GM12872 (cell line): ENCODE data around the gene PIP4K2C.

Experiments used
- TF ChIP-seq, protein P1 (sequence below): IDR thresholded peaks from 3 replicates; pipeline ENCODE4 v1.5.1; 2011; ENCODE audit warnings: low read depth, mild to moderate bottlenecking, low read length, moderate library complexity; ENCODE audit not compliant: insufficient read depth

PIP4K2C gene

DNA sequence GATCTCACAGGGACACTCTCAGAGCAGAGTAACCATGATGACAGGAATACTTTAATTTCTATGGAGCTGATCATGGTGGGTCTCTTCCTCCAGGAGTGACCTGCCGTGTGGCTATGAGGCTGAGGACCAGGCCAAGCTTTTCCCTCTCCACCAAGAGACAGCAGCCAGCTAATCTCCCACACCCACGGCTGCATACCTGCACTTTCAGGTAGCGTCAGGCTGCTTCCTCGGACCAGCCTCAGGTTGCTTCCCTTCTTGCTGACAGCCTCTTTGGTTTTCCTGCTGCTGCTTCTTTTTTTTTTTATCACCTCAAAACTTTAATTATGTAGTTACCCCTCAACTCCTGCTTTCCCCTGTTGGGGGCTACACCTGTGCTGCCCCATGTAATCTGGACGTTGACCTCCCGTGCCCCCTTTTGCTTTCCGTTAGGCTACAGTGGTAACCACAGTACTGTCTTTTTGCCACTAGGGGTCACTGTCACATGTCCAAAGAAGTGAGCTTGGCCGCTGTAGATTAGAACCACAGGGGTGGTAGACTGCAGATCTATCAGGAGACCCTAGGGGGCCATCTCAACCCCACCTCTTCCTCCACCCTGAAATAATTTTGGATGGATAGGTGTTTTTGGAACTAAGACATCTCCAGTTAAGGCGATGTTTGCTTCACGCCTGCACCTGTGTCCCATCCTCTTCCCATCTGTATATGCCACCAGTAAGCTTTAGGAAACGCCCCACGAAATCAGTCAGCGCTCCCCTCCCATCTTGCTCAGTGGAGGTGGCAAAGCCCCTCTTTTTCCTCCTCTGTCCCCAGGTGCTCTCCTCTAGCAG lies 7.8 kb upstream of the PIP4K2C start:
- TF ChIP-seq, protein P1, sequence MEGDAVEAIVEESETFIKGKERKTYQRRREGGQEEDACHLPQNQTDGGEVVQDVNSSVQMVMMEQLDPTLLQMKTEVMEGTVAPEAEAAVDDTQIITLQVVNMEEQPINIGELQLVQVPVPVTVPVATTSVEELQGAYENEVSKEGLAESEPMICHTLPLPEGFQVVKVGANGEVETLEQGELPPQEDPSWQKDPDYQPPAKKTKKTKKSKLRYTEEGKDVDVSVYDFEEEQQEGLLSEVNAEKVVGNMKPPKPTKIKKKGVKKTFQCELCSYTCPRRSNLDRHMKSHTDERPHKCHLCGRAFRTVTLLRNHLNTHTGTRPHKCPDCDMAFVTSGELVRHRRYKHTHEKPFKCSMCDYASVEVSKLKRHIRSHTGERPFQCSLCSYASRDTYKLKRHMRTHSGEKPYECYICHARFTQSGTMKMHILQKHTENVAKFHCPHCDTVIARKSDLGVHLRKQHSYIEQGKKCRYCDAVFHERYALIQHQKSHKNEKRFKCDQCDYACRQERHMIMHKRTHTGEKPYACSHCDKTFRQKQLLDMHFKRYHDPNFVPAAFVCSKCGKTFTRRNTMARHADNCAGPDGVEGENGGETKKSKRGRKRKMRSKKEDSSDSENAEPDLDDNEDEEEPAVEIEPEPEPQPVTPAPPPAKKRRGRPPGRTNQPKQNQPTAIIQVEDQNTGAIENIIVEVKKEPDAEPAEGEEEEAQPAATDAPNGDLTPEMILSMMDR, result peak; percentile 90

DNA sequence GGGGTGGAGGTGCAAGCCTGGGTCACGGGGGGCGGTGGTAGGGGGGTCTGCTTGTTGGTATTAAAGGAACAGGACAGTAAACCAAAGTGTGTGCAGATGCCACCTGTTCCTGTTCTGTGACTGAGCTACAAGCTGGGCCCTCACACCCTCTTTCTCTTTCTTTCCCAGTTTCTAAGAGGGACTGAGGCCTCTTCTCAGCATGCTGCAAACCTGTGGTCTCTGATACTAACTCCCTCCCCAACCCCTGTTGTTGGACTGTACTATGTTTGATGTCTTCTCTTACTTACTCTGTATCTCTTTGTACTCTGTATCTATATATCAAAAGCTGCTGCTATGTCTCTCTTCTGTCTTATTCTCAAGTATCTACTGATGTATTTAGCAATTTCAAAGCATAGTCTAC lies 6.9 kb upstream of the PIP4K2C start:
- TF ChIP-seq, protein P1, result no peak

DNA sequence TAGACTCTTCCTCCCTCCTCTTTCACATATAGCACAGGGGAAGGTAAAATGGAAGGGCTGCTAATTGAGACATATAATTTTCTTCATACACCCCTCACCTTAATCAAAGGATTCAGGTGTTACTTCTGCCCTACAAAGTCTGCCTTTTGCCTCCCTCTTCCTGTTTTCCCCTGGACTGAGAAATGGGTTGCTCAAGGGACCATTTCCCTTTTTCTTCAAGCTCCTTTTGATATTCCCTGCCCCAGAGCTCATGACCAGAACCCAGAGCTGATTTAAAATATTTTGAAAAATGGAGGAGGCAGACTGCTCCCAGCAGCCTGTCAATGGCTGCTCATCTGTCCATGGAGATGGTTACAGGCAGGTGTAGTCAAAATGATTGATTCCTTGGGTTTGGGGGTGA lies 6.3 kb upstream of the PIP4K2C start:
- TF ChIP-seq, protein P1, result no peak

DNA sequence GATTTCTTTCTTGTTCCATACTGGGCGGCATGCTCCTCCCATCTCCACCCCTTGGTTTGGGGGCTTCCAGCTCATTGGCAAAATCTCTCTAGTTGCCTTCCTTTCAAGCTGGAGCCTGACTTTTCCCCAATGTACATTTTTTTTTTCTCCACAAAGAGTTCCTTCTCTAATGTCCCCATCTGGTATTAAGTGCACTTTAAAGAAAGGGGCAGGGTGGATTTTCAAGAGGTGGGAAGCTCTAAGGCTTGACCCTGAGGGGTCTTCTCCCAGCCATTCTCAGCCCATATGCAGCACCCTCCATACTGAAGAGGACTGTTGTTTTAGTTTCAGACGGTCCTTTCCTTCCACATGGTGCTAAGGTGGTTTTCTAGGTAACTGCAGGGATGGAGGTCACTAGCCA lies 5.8 kb upstream of the PIP4K2C start:
- TF ChIP-seq, protein P1, result no peak

DNA sequence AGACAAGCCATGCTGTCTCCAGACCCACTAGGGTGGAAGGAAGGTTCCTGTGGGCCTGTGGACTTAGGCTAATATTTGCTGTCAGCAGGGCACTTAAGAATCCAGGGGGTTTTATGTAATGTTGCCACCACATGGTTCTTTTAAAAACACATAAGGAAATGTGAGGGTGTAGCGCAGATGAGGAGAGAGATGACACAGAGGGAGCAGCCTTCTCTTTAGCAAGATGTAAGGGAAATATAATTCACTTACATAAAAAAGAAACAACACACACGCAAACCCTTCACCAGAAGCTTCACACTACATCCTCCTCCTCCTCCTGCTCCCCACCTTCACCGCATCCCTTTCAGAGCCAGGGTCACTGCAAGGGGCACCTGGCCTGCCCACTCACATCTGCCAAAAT lies 4.9 kb upstream of the PIP4K2C start:
- TF ChIP-seq, protein P1, result no peak

DNA sequence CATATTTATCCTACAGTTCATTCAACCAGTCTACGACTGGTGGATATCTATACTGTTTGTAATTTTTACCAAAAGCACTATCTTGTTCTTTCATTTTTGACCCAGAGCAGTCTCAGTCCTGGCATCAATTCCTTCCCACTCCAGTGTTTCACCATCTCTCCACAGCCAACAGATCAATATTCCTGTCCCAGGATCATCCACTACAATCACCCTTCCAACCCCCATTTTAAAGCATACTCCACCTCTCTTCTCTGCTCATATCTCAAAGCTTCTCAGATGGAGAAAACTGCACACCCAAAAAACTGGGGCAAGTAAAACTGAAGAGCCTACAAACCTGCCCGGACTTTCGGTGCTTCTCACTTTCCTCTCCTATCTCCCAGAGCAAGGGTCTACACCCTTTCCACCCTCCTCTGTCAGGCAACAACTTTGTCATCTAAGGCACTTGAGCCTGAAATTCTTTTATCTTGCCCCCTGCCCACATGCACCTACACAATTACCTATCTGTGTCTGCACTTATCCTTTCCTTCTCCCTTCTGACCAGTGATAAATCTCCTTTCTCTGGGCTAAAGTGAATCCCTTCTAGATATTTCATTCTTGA lies 4.1 kb upstream of the PIP4K2C start:
- TF ChIP-seq, protein P1, result no peak

DNA sequence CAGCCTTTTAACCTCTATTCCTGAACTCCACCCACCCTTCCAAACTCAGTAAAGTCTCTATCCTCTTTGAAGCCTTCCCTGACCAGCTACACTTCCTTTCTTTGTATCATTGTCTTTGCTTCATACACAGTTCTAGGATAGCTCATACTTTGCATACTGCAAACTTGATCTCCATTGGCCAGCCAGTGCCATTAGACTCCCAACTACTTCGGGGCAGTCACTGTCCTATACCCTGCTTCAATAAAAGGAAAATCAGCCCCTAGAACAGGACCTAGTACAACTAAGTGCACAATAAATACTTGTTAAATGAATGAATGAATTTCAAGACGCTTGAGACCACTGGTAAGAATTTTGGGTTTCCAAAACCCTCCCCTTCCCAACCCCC lies 521 bp upstream of the PIP4K2C start:
- TF ChIP-seq, protein P1, result no peak
